ENCODE results near the gene AP4B1.

DNA sequence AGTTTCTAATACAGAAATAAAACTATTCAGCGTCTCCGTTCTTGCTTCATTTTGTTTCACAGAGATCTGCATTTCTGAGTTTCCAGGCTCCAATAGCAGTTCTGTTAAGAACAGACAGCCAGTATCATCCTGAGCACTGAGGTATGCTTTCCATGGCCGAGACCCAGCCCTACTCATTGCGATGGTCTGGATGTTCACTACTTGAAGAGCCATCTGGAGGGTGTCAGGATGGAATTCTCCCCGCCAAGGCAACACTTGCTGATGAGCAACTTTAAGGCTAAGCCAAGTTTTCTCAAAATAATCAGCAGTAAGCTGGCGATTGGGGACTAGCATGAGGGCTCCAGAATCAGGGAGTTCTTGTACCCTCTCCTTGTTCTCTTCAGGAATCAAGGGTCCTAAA, 9.5 kb downstream of the AP4B1 start:
- TF ChIP-seq POLR2AphosphoS5 (IDR thresholded peaks at IDR 0.05; ENCODE audit: borderline replicate concordance, low read depth, low read length) (no peak), EZH2 (IDR thresholded peaks at IDR 0.05) (no peak)
